NCI-H187 treated with DMSO at 0.1 percent for 48 hours (cell line): Measurements from ENCODE around the gene TTLL11.
A peak's percentile ranks its signal among the peaks of the same experiment; 100 is the strongest.

ENCODE experiments used
- DNase-seq: peaks from one replicate; lab custom pipeline; 2025; lab: John Stamatoyannopoulos, UW

The TTLL11 gene

GRCh38 chr9:121880343-121880898 is 212.7 kb downstream of the TTLL11 start:
- DNase-seq = no peak

- no peak for DNase-seq
These were observed 214.8 kb downstream of the TTLL11 start for GRCh38 chr9:121878271-121878822.

DNA sequence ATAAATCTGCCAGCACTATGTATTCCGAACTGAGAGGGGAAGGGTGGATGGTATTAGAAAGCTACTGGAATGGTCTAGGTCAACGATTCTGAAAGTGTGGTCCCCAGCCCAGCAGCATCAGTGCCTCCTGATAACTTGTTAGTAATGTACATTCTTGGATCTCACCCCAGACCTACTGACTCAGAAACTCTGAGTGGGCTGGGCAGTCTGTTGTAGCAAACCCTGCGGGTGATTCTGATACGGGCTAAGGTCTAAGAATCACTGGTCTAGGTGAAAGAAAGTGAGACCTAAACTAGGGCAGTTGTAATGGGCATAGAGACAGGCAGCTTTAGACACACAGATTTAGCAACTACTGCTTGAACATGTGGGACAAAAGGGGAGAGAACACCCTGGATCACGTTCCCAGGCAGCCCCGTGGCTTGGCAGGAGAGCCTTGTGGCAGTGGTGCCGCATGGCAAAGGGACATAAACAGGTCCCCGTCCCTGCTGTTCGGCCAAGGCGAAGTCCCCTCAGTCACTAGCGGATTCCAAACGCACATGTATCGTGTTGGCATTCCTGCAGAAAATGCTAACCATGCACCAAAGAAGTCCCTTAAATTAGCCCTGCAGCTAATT is 216.3 kb downstream of the TTLL11 start:
- DNase-seq = no peak

GRCh38 chr9:121876255-121876654 is 216.9 kb downstream of the TTLL11 start:
- DNase-seq = no peak

- DNase-seq = no peak
These were observed 218.6 kb downstream of the TTLL11 start for GRCh38 chr9:121874524-121874923.

DNA sequence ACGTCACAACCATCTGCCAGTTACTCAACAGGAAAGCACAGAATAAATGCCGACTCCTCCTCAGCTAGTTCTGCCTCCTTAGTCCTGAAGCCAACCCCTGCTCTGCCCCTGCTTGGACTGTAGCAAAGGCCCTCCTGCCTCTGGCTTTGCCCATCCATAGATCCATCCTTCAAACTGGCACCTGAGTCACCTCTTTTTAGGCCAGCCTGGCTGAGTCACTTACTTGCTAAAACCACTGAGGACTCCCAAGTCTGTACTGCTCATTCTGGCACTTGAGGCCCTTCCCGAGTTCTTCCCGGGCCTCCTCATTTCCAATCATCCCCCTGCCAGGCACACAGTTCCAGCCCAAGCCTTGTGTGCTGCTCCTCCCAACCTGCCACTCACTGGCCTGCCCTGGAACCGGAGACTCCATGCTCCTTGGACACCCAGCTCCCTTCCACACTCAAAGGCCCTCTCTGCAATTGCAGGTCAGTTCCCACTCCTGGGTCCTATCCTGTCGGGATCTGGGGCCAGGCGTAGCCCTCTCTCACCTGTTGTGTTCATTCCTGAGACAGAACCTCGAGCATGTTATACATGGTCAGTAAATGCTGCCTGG is 221.6 kb downstream of the TTLL11 start:
- no peak for DNase-seq

DNA sequence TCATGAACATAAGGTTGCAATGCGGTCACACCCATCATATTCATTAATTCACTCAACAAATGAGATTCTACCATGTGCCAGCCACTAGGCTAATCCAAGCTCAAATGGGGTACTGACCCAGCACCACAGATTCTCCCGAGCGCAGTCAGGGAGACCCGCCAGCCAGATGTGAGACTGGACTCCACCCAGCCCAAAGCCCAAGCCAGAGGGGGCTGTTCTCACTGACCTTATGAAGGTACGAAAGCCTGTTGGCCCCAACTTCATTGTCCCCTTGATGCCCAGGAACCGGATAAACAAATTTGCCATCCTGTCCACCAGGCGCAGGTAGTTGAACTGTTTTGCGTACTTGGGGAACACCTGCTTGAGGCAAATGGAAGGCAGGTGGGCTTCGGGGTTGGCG is 222.8 kb downstream of the TTLL11 start:
- no peak for DNase-seq

- DNase-seq = no peak
These were observed 224.5 kb downstream of the TTLL11 start for GRCh38 chr9:121868626-121869025.

DNA sequence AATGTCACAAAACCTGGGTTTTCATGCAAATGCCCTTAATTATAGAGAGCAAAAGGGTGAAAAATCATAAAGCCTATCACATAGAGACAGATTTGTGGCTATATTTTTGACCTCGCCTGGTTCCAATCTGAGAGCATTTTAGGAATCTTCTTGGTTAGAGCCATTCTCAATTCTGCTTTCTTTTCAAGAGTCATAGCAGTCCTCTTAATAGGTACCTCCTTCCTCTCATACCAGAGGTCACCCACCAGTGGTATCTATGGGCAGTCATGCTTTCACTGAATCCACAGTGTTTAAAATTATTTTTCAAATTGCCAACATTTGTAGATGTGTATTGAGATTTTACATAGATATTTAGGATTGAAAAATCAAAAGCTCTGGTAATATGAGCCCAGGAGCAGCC is 226.2 kb downstream of the TTLL11 start:
- DNase-seq = no peak

- no peak for DNase-seq
These were observed 227.2 kb downstream of the TTLL11 start for GRCh38 chr9:121865884-121866283.

- DNase-seq = no peak
These were observed 228.0 kb downstream of the TTLL11 start for GRCh38 chr9:121865060-121865459.

DNA sequence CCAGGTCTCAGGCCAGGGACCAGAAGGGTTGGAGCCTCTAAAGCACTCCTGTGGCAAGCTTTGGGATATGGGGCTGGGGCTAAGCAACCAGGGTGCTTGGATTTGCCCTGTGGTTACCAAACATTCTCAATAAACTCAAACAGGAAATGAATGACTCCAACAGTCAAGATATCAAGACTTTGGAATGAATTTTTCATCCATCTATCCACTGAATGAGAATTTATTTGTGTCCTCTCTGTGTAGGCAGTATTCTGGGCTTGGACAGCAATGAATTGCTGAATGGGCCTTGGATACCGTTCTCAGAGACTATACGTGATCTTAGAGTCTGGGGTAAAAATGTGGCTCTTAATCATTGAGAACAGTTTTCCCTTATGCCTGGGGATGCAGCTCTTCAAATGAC is 229.2 kb downstream of the TTLL11 start:
- DNase-seq = no peak

- DNase-seq = no peak
These were observed 230.5 kb downstream of the TTLL11 start for GRCh38 chr9:121862371-121863332.

GRCh38 chr9:121861501-121862180 is 231.5 kb downstream of the TTLL11 start:
- no peak for DNase-seq

- DNase-seq = no peak
These were observed 232.4 kb downstream of the TTLL11 start for GRCh38 chr9:121860744-121861143.

DNA sequence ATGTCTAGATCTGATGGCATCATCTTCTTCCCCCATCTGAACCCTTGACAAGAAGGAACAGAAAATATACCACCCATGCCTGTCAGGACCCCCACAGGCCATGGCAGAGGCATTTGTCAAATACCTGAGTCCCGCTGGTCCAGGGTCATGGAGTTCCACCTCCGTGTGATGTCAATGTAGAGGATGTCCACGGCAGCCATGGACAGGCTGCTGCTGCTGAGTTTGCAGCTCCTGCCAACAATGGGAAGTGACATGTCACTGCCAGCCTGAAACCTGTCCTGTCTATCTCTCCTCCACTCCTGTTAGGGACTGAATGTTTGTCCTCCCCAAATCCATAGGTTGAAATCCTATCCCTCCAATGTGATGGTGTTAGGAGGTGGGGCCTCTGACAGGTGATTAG is 232.9 kb downstream of the TTLL11 start:
- DNase-seq = no peak

DNA sequence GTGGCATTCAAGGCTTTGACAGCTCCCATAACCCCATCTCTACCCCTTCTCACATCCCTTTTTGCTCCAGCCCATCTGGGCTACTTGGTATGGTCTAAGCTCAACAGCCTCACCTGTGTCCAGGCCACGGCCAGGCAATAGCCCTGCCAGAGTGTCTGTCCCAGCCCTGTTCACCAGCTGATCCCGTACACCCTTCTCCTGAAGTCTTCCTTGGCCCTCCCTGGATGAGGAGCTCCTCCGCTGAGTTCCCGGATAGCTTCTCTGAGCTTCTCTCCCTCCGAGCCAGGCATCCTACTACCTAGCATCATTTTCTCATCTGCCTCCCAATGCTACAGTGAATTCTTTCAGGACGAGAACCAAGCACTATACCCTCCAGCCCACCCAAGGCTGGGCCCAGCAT is 233.5 kb downstream of the TTLL11 start:
- DNase-seq = no peak

DNA sequence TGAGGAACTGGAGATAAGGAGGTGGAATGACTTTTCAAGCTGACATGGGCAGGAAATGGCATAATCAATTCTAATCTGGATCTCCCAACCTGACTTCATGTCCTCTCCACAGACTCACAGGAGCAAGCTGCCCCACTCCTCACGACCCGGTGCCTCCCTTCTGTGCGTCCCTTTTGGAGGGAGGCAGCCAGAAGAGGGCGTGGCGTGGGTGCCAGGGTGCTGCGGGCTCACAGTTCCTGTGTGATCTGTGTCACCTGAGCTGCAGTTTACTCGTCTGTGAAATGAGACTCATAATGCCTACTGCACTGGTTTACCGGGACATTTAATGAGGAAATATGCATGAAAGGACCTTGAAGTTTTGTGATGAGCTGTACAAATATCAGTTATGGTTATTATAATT is 234.3 kb downstream of the TTLL11 start:
- no peak for DNase-seq

DNA sequence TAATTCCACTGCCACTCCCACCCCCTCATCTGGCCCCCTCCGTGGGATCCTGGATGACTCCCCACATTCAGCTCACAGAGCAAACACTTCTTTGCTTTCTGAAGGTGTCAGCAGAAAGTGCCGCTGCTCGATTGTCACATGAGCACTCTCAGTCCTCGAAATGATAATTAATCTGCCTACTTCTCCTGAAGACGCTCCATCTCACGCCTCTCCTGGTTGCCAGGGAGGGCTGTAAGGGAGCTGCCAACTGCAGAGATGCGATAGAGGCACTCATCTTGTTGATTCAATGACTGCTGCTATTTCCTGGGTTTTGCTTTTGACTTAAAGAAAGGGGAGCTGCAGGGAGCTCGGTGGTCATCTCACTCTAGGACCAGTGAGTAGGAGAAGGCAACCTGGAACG is 235.2 kb downstream of the TTLL11 start:
- DNase-seq = peak; percentile 65

DNA sequence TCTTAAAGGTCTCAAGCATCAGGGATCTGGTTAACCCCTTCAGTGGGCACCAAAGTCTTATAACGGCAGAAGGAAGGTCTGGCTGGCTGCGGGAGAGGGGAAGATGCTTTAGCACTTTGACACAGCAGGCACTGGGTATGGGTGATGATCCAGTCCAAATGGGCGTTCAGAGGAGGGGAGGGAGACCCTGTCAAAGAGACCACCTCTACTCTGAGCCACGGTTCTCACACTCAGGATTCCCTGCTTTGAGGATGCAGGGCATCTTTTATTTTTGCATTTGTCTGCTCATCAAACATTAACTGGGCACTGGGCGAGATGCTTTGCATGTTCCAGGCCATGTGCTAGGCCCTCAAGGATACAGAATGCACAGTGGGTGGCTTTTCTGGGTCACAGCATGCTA is 237.6 kb downstream of the TTLL11 start:
- DNase-seq = no peak

GRCh38 chr9:121853617-121854395 is 239.3 kb downstream of the TTLL11 start:
- DNase-seq = no peak
